GM19455 (cell line): ENCODE results near the gene TMEM9.

Experiments
- ATAC-seq: cut with Tn5 transposase; IDR thresholded peaks from one replicate; pipeline ENCODE4 v1.9.1; 2021; ENCODE audit not compliant: unreplicated experiment

Gene TMEM9

DNA sequence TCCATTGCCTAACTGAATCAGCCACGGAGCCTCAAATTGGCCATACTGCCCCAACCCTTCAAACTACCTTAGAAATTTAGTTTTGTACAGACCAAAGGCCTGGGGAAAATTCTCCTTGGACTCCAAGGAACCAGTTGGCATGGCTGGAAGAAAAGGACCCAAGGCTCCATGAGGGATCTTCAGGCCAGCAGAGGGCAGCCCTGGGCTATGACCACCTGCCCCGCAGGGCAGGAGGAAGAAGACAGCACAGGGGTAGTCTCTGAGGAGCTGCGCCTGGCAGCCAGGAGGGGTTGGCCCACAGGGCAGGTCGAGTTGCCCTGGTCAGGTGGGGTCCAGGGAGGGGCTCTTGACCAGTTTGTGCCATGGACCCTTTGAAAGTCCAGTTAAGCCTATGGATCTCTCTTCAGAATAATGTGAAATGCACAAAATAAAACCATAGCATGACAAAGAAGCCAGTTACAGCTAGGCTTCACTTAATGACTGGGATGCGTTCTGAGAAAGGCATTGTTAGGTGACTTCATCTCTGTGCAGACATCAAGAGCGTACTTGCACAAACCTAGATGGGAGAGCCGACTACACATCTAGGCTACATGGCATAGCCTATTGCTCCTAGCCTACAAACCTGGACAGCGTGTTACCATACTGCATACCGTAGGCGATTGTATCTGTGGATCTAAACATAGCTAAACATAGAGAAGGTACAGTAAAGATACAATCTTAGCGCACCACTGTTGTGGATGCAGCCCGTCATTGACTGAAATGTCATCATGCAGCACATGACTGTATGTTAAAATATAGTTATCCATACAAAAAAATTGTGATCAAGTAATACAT lies 68.2 kb downstream of the TMEM9 start:
- ATAC-seq, result no peak
